Activated naive CD4-positive, alpha-beta T cell treated with anti-CD3 and anti-CD28 coated beads, Interleukin-2, amount 50 U/mL, for 72 hours (primary cell): Measurements from ENCODE around the gene NPIPB13. TPM values are rescaled to one million over a fixed set of nuclear protein-coding genes. Genes with fewer than 3 reads are reported as not detected.
"Not testable (repeated sequence)": the region's sequence is repeated elsewhere in the genome, so short reads cannot be mapped to it uniquely, and the experiment has no call there.

Experiments used
- ATAC-seq, 2 donors: fragments of 150-1000 bp; cut with Tn5 transposase; 2 replicates each; pipeline ENCODE4 v1.10.0; 2021; ENCODE audit warnings: mild to moderate bottlenecking in 2 of 2, moderate library complexity in 2 of 2
- DNase-seq, 2 donors: peaks; one replicate each; pipeline ENCODE4 v3.0.0; 2021 to 2022; ENCODE audit warnings: low spot score in 2 of 2
- H3K27ac Mint-ChIP-seq, 2 donors: one replicate each; pipeline ENCODE4 v1.8.0; 2022; ENCODE audit warnings: mild to moderate bottlenecking in 2 of 2, mixed read lengths in 2 of 2
- H3K36me3 Mint-ChIP-seq, 2 donors: one replicate each; pipeline ENCODE4 v1.8.0; 2022; ENCODE audit warnings: mixed read lengths in 2 of 2
- H3K9me3 Mint-ChIP-seq, 2 donors: one replicate each; pipeline ENCODE4 v1.8.0; 2022; ENCODE audit warnings: mixed read lengths in 2 of 2
- total RNA-seq, 2 donors: library from RNA; stranded (reverse); gene quantifications; one replicate each; pipeline ENCODE4 v1.2.3, GENCODE V29; 2022

NPIPB13 gene
- 10 to 100 TPM; 16.4 to 23.5 TPM for total RNA-seq

DNA sequence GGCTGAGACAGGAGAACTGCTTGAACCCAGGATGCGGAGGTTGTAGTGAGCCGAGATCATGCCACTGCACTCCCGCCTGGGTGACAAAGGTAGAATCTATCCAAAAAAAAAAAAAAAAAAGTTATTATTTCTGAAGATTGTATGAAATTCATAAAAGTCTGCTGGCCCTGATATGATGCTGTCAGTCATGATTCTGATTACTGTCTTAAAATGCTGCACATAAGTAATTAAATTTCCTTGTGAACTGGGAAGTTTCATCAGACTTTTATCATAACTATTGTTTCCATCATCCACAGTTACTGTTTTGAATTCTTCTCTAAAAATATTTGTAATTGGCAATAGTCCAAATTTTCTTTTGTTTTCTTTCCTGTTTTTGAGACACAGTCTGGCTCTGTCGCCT is at the start of gene NPIPB13:
TSS of gene NPIPB13 (minus strand) at position 101 of the 400 bp plus-strand sequence. CDS start 2,906 bp downstream, outside the sequence.
- H3K9me3 Mint-ChIP-seq, DNase-seq, ATAC-seq, H3K27ac Mint-ChIP-seq, H3K36me3 Mint-ChIP-seq: not testable (repeated sequence)

DNA sequence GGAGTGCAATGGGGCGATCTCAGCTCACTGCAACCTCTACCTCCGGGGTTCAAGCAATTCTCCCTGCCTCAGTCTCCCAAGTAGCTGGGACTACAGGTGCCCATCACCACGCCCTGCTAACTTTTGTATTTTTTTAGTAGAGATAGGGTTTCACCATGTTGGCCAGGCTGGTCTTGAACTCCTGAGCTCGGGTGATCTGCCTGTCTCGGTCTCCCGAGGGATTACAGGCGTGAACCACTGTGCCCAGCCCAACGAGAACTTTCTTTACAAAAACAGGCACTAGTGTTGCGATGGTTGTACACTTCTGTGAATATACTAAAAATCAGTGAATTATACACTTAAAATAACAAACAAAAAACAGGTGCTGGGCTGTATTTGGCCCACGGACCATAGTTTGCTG is 34.1 kb upstream of the NPIPB13 start:
- not testable (repeated sequence) for H3K27ac Mint-ChIP-seq

DNA sequence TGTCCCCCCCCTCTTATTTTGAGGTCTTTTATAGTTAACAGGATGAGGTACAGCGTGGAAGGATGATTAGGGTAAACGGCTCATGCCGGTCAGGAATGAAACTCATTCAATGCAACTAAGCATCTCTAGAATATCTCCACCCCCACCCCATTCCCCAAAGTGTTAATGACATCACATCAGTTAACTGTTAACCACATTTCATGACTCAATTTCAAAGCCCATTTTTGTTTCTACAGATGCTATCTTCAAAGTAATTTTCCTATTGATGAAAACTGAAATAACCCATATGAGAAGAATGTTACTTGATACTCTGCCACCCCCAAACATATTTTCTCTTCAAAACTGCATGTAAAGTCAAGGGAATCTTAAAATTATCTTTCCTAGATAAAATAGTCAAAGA is 30.2 kb upstream of the NPIPB13 start:
- H3K36me3 Mint-ChIP-seq, H3K9me3 Mint-ChIP-seq, DNase-seq, ATAC-seq, H3K27ac Mint-ChIP-seq: not testable (repeated sequence)

More for the DNA sequence above, 34.1 kb upstream of the NPIPB13 start:
- not testable (repeated sequence) for H3K9me3 Mint-ChIP-seq, ATAC-seq, DNase-seq, H3K36me3 Mint-ChIP-seq

GRCh38 chr16:30217082-30217481 is 31.2 kb downstream of the NPIPB13 start:
- peak in 1 of 2 donors; percentile 44 for DNase-seq
- H3K36me3 Mint-ChIP-seq, ATAC-seq, H3K27ac Mint-ChIP-seq, H3K9me3 Mint-ChIP-seq: not testable (repeated sequence)

GRCh38 chr16:30211414-30211813 is 36.9 kb downstream of the NPIPB13 start:
- H3K36me3 Mint-ChIP-seq, H3K9me3 Mint-ChIP-seq, H3K27ac Mint-ChIP-seq, DNase-seq: not testable (repeated sequence)
- peak; percentile 35 to 83 for ATAC-seq

DNA sequence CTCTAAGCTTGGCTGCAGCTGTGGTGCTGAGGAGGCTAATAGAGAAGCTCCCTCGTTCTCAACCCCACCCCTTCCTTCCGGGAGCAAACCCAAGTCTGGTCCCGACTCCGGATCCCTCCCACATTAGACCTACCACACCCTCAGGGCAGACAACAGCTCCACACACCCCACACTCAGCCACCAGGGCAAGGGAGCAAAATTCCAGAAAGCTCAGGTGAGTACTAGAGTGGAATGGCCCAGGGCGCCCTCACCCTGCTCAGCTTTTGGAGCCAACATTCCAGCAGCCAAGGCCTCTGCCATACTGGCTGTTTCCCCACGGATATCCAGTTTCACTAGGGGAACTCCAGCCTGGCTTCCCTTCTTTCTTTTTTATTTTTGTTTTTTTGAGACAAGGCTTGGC is 39.2 kb downstream of the NPIPB13 start:
- not testable (repeated sequence) for H3K36me3 Mint-ChIP-seq, ATAC-seq, DNase-seq, H3K27ac Mint-ChIP-seq, H3K9me3 Mint-ChIP-seq

GRCh38 chr16:30207063-30207704 is 41.1 kb downstream of the NPIPB13 start:
- DNase-seq, H3K27ac Mint-ChIP-seq, H3K9me3 Mint-ChIP-seq, H3K36me3 Mint-ChIP-seq: not testable (repeated sequence)
- peak; percentile 10 to 31 for ATAC-seq

DNA sequence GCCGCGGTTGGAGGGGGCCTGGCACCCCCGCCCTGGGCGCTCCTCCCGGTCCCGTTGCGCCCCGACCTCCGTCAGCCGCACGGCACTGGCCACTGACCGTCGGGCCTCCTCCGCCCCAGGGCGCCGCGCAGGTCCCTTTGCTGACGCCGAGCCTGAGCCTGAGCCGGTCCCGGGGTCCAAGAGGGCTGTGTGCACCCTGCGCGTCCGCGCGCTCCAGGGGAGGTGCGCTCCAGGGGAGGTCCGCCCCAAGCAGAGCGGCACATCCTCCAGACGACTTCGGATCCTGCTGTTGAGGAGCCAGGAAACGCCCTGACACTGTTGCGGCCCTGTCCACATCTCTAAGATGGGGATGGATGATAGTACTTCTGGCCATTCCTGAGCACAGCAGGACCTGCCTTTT is 42.0 kb downstream of the NPIPB13 start:
- not testable (repeated sequence) for H3K9me3 Mint-ChIP-seq, H3K27ac Mint-ChIP-seq, H3K36me3 Mint-ChIP-seq, DNase-seq
- ATAC-seq = peak; percentile 51 to 61

- H3K9me3 Mint-ChIP-seq, H3K36me3 Mint-ChIP-seq, H3K27ac Mint-ChIP-seq: not testable (repeated sequence)
- ATAC-seq (peak; percentile 40 to 68), DNase-seq (peak; percentile 15 to 54)
Measured at GRCh38 chr16:30205541-30206236, 42.6 kb downstream of the NPIPB13 start.

DNA sequence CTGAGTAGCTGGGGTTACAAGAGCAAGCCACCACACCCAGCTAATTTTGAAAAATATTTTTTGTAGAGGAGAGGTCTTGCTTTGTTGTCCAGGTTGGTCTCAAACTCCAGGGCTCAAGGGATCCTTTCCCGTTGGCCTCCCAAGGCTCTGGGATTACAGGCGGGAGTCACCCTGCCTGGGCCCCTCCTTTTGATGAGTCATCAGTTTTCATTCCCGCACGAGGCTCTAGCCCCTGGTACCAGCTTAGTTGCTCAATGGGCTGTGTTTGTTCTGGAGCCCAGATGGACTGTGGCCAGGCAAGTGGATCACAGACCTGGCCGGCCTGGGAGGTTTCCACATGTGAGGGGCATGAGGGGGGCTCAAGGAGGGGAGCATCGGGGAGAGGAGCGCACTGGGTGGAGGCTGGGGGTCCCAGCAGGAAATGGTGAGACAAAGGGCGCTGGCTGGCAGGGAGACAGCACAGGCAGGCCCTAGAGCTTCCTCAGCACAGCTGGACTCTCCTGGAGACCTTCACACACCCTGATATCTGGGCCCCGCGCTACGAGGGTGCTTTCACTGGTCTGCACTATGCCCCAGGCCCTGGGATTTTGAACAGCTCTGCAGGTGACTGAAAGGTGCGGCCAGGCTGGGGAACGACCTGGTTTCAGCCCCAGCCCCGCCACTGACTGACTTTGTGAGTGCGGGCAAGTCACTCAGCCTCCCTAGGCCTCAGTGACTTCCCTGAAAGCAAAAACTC is 48.5 kb downstream of the NPIPB13 start:
- not testable (repeated sequence) for H3K36me3 Mint-ChIP-seq, DNase-seq, H3K27ac Mint-ChIP-seq, ATAC-seq, H3K9me3 Mint-ChIP-seq

DNA sequence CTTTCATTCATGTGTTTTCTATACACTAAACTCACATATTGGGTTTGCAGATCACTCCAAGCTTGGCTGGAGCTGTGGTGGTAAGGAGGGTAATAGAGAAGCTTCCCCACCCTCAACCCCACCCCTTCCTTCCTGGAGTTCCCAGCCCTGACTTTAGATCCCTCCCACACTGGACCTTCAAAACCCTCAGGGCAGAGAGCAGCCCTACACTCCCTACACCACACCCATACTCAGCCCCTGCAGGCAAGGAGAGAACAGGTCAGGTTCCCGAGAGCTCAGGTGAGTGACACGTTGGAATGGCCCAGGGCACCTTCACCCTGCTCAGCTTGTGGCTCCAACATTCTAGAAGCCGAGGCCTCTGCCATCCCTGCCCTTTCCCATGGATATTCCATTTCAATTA is 49.2 kb downstream of the NPIPB13 start, which contains the start of gene SULT1A3:
TSS of gene SULT1A3 (plus strand) at position 207 of the 400 bp plus-strand sequence. CDS start 1,474 bp downstream, outside the sequence.
- H3K9me3 Mint-ChIP-seq, ATAC-seq, DNase-seq, H3K27ac Mint-ChIP-seq, H3K36me3 Mint-ChIP-seq: not testable (repeated sequence)

Other genes starting within 250 kb of the NPIPB13 start
- gene DOC2A, start 237.5 kb downstream of the NPIPB13 start, total RNA-seq = 1 to 10 TPM in 1 of 2 donors, under 1 TPM in 1; 0.80 to 2.0 TPM
- not detected for gene C16orf92, start 225.3 kb downstream of the NPIPB13 start, total RNA-seq
- gene TLCD3B, start 217.2 kb downstream of the NPIPB13 start, total RNA-seq = 10 to 100 TPM in 1 of 2 donors, 1 to 10 TPM in 1; 3.4 to 14.1 TPM
- gene ALDOA, start 182.7 kb downstream of the NPIPB13 start, total RNA-seq = 1,000 to 10,000 TPM; 1,322 to 2,822 TPM
- 100 to 1,000 TPM; 130 to 136 TPM for gene PPP4C, start 172.5 kb downstream of the NPIPB13 start, total RNA-seq
- gene TBX6, start 156.6 kb downstream of the NPIPB13 start, total RNA-seq = 1 to 10 TPM; 3.9 to 5.7 TPM
- 100 to 1,000 TPM in 1 of 2 donors, 10 to 100 TPM in 1; 24.0 to 112 TPM for gene YPEL3, start 152.3 kb downstream of the NPIPB13 start, total RNA-seq
- 10 to 100 TPM; 16.7 to 25.8 TPM for gene GDPD3, start 134.9 kb downstream of the NPIPB13 start, total RNA-seq
- 100 to 1,000 TPM in 1 of 2 donors, 10 to 100 TPM in 1; 81.0 to 126 TPM for gene MAPK3, start 125.3 kb downstream of the NPIPB13 start, total RNA-seq
- 1,000 to 10,000 TPM in 1 of 2 donors, 100 to 1,000 TPM in 1; 672 to 1,124 TPM for gene CORO1A, start 64.9 kb downstream of the NPIPB13 start, total RNA-seq
- gene BOLA2B, start 54.8 kb downstream of the NPIPB13 start, total RNA-seq = 100 to 1,000 TPM; 158 to 173 TPM
- 10 to 100 TPM; 46.4 to 84.7 TPM for gene SLX1A, start 54.6 kb downstream of the NPIPB13 start, total RNA-seq
- 10 to 100 TPM; 18.0 to 31.9 TPM for gene SULT1A3, start 49.2 kb downstream of the NPIPB13 start, total RNA-seq
- 10 to 100 TPM; 57.3 to 64.4 TPM for gene CD2BP2, start 106.8 kb upstream of the NPIPB13 start, total RNA-seq
- 10 to 100 TPM; 52.5 to 69.5 TPM for gene TBC1D10B, start 122.0 kb upstream of the NPIPB13 start, total RNA-seq
- gene MYL11, start 126.3 kb upstream of the NPIPB13 start, total RNA-seq = 1 to 10 TPM in 1 of 2 donors, under 1 TPM in 1; 0.97 to 1.2 TPM
- 100 to 1,000 TPM; 161 to 208 TPM for gene SEPTIN1, start 134.1 kb upstream of the NPIPB13 start, total RNA-seq
- gene ZNF48, start 146.9 kb upstream of the NPIPB13 start, total RNA-seq = 10 to 100 TPM in 1 of 2 donors, 1 to 10 TPM in 1; 7.6 to 10.9 TPM
- gene ZNF771, start 159.1 kb upstream of the NPIPB13 start, total RNA-seq = 1 to 10 TPM; 4.4 to 7.9 TPM
- 100 to 1,000 TPM in 1 of 2 donors, 10 to 100 TPM in 1; 53.1 to 113 TPM for gene DCTPP1, start 181.6 kb upstream of the NPIPB13 start, total RNA-seq
- 10 to 100 TPM; 54.8 to 62.7 TPM for gene SEPHS2, start 197.4 kb upstream of the NPIPB13 start, total RNA-seq
- gene ITGAL, start 224.3 kb upstream of the NPIPB13 start, total RNA-seq = 100 to 1,000 TPM; 297 to 390 TPM